SHP77 treated with DMSO at 0.1 percent for 48 hours (cell line): ENCODE data around the gene HEXIM1.

ENCODE experiments used
- DNase-seq: peaks from one replicate; lab custom pipeline; 2025; lab: John Stamatoyannopoulos, UW

Gene HEXIM1

DNA sequence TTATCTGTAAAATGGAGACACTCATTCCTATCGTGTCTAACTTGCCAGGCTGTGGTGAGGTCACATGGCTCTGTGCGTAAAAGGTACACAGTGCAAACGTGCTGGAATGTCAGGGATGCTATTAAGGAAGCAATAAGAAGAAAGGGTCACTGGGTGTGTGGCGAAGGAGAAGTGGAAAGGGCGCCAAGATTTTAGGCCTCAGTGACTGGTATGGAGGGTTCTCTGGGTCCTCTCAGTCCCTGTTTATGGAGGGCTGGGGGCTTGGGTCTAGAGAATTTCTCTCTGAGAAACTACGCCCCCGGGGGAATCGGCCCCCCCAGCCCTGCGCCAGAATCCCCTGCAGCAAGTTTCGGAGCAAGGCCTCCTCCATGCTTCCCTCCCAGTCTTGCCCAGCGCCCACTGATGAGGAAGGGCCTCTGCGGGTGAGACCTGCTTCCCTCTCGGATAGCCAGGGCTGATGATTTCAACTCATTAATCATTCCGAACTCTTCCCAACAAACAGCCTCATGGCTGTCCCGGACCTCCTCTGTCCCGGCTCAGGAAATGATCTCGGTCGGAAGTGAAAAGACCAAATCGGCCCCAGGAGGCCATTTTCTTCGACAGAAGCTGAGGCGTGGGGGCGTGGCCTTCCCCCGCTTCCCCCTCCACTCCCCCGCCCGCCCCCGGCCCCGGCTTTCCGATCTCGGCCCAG, 1.2 kb upstream of the HEXIM1 start:
- DNase-seq: no peak

DNA sequence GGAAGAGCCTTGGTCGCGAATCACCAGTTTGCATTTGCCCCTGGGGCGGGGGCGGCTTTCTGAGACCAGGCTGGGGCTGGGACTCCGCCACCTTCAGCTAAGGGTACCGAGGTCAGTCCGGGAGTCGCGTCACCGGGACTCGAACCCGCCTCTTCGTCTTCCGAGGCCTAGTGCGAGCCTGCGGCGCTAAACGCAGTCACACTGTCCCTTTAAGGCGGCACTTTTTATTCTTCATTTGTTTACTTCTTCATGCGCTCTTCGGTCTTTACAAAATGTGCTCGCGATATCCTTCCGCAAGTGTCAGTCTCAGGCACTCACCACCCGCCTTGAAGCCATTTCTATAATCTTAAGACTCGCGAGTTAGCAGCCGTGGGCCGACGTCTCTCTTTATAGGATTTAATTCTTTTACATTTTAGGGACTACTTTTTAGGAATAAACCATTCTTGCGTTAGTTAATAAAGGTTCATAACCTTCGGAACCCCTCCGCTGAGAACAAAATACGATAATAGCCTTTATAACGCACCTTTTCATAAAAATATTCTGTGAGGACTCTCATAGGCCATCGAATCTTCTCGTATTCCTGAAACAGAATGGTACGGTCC, 593 bp upstream of the HEXIM1 start:
- peak; percentile 81 for DNase-seq

DNA sequence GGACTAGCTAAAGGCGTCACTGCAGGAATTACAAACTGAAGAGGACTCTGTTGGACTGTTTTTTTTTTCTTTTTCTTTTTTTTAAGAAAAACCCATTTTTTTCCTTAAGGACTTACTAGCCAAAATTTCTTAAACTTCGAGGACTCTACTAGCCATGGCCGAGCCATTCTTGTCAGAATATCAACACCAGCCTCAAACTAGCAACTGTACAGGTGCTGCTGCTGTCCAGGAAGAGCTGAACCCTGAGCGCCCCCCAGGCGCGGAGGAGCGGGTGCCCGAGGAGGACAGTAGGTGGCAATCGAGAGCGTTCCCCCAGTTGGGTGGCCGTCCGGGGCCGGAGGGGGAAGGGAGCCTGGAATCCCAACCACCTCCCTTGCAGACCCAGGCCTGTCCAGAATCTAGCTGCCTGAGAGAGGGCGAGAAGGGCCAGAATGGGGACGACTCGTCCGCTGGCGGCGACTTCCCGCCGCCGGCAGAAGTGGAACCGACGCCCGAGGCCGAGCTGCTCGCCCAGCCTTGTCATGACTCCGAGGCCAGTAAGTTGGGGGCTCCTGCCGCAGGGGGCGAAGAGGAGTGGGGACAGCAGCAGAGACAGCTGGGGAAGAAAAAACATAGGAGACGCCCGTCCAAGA, 878 bp downstream of the HEXIM1 start:
- peak; percentile 44 for DNase-seq

DNA sequence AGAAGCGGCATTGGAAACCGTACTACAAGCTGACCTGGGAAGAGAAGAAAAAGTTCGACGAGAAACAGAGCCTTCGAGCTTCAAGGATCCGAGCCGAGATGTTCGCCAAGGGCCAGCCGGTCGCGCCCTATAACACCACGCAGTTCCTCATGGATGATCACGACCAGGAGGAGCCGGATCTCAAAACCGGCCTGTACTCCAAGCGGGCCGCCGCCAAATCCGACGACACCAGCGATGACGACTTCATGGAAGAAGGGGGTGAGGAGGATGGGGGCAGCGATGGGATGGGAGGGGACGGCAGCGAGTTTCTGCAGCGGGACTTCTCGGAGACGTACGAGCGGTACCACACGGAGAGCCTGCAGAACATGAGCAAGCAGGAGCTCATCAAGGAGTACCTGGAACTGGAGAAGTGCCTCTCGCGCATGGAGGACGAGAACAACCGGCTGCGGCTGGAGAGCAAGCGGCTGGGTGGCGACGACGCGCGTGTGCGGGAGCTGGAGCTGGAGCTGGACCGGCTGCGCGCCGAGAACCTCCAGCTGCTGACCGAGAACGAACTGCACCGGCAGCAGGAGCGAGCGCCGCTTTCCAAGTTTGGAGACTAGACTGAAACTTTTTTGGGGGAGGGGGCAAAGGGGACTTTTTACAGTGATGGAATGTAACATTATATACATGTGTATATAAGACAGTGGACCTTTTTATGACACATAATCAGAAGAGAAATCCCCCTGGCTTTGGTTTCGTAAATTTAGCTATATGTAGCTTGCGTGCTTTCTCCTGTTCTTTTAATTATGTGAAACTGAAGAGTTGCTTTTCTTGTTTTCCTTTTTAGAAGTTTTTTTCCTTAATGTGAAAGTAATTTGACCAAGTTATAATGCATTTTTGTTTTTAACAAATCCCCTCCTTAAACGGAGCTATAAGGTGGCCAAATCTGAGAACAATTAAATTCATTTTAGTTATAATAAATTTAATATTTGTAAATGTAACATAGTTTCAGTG, 1.7 kb downstream of the HEXIM1 start:
- no peak for DNase-seq

DNA sequence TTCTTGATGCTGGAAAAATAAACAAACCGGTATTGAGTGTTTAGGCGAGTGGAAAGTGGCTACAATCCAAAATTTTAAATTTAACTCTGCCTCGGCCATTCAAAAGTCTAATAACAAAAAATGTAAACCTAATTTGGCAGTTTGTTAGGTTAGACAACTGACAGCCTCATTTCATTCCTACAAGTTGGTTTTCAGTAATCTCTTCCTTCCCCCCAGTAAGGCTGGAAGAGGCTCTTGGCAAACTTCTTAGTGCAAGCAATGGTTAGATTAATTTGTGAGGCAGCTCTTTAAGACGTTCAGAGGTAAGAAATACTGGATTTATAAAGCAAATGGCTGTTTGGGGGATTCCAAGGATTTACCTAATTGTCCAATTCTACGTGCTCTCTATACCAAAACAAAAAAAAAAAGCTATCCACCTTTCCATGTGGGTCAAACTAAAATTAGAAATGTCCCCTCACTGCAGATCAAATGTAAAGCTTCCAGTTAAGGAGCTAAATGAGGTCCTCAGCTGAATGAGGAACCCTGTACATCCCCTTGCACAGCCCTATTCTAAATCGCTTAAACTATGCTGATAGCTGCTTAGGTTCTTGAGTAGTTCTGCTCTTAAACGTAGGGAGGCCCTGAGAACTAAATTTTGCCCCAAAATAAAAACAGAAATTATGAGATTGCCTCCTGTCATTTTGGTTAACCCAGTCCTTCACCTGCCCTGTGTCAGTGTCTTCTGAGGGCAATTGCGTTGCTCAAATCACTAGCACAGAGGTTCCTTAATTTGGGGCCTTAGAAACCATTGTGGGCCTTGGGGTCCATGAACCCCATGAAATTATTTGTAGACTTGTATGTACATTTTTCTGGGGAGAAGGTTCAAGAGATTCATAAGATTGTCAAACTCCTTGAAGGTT, 2.9 kb downstream of the HEXIM1 start:
- no peak for DNase-seq

DNA sequence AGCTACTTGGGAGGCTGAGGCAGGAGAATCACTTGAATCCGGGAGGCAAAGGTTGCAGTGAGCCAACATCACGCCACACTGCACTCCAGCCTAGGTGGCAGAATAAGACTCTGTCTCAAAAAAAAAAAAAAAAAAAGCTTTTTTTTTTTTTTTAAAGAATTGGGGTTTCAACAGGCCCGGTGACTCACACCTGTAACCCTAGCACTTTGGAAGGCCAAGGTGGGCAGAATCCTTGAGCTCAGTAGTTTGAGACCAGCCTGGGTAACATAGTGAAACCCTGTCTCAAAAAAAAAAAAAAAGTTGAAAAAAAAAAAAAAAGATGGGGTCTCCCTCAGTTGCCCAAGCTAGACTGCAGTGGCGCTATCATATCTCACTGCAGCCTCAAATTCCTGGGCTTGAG, 6.8 kb downstream of the HEXIM1 start:
- DNase-seq: no peak

DNA sequence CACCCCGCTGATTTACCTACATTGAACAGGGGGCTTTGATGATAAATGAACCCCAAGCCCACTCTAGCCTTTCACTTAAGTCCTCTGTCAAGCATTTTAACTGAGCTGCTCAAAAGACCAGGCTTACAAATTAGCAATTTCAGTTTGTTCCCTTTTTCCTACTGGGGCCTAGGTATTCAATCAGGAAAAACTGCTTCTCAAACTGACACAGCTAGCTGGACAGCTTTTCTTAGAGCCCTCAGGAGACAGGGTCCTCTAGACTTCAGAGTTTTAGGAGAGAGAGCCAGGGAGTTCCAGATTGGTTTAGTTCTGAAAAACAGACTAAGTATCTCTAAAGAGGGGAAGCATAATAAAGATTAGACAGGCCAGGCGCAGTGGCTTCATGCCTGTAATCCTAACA, 7.2 kb downstream of the HEXIM1 start:
- DNase-seq: no peak

DNA sequence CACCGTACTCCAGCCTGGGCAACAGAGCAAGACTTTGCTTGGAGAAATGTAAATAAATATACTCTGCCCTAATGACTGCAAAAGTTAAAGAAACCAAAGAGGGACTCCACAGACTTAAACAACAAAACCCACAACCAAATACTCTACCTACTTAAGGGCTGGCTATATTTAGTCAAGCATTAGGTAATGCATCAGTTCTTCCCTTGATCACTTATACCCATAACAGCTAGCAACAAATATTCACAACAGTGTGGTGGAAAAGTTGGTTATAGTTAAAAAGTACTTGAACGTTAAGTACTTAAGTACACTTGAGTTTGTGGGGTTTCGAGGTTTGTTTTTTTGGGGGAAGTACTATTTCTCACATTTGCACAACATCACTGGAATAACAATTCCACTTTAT, 8.0 kb downstream of the HEXIM1 start:
- no peak for DNase-seq

DNA sequence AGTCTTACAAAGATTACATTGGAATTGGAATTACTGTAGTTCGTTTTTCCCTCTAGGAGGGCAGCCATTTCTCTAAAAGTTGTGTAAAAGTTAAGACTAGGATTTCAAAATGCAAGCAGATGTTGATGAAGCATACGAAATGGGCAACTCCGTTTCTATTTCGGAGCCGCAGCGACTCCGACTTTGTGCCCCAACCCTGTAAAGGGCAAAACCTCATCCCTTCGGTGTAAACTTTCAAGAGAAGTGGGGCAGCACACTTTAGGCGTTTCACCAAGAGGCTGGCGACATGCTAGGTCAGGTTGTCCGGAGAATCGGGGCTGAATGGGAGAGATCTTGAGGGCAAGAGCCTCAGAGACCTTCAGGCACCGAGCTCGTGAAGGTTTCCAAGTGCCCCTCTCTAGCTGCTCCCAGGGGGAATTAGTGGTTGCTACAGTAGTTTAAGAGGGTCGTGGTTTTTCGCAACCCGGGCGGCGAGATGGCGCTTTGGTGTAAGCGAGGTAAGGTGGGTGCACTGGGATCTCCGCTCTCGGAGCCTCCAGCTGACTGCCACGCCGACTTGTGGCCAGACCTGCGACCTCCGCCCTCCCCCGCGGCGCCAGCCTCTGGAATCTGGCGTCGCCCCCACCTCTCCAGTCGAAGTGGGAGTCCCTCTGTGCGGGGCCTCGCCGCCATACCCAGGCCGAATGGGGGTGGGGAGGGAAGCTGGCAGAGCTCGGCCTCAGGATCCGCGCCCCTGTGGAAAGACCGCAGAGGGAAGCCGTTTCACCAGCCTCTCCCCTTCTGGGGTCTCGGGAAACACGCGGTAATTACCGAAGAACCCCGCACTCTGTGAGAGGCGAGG, 12.4 kb downstream of the HEXIM1 start:
- DNase-seq: no peak

DNA sequence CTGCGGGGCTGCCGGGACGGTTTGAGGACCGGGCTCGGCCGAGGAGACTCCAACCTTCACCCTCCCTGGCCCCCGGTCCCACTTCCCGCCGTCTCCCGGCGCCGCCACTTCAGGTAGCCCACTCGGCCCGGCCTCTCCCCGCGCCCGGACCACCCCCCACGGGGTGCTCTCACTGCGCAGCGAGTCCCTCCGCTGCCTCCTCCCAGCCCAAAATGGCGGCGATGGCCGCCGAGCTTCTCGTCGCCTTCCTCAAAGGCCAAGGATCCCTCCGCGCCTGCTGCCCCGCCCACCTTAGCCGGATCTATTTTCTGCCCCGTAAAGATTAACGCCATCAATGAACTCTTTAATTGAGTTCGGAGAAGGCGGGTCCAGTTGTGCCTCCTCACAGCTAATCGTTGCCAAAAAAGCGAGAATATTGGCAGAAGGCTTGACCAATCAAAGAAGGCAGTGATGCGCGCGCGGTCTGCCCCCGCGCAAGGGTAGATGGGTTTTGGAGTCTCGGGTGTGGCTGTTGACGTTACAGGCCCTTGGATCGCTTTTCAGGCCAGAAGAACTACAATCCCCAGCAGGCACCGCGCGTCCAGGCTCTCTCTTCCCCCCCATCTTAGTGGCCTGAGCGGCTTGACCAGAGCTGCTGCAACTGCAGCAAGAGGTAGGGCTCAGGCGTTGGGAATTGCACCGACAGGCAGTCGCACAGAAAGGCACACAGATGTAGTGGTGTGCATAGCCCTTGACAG, 13.2 kb downstream of the HEXIM1 start, which contains the start of gene HEXIM2:
Gene HEXIM2, plus strand, starts transcription at position 588 of the 737 bp plus-strand sequence. CDS start 919 bp downstream, outside the sequence.
- peak; percentile 99 for DNase-seq

DNA sequence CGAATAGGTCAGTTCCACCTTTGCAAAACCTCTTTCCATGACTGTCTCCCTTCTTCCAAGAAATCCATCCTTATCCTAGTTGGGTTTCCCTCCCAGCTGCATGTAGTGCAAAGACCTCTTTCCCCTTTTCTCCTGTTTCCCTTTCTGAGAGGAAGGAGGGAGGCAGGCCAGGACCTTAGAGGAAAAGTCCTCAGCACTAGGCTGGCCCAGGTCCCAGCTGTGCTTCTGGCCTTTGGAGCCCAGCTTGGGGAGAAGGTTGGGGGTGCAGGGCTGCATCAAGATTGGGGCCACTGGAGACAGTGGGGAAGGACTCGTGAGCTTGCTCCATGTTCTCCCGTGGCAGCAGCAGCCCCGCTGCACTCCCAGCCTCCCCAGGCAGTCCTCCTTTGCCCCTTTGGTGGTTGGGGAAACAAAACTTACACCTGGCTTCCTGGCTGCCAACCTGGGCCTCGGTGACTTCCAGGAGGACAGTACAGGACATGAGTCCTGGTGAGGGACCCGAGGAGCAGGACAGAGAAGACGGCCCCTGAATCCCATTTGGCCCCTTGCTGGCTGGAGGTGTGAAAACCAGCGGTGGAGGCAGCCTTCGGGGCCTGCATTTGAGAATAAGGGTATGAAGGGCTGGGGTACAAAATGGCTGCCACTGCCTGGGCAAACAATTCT, 13.9 kb downstream of the HEXIM1 start:
- DNase-seq: no peak

DNA sequence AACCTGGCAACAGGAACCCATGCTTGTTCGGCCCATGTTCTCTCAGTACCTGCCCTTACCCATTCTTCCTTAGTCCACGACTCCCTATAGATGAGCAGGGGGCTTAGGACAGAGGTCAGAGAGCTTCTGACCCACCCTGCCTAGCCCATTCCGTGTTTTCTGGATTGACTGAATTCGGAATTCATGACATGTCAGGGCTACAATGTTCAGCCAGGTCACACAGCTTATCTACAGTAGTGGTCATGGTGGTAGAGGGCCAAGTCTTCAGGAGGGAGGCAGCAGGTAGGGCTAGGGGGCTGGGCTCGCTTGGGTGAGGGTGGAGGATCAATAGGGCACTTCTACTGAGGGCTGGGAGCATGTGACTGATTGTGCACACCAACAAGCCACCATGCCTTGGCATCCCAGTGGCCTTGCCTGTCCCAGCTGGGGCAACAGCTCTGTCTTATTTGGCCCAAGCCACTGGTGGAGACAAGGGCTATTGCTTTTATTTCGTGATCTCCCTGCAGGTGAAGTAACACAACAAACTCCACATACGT, 16.5 kb downstream of the HEXIM1 start:
- no peak for DNase-seq

DNA sequence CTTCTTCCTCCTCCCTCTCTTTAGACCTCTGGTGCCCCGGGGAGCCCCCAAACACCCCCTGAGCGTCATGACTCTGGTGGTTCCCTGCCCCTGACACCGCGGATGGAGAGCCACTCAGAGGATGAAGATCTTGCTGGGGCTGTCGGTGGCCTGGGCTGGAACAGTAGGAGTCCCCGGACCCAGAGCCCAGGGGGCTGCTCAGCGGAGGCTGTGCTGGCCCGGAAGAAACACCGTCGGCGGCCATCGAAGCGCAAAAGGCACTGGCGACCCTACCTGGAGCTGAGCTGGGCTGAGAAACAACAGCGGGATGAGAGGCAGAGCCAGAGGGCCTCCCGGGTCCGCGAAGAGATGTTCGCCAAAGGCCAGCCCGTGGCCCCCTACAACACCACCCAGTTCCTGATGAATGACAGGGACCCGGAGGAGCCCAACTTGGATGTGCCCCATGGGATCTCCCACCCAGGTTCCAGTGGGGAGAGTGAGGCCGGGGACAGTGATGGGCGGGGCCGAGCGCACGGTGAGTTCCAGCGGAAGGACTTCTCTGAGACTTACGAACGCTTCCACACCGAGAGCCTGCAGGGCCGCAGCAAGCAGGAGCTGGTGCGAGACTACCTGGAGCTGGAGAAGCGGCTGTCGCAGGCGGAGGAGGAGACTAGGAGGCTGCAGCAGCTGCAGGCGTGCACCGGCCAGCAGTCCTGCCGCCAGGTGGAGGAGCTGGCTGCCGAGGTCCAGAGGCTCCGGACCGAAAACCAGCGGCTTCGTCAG, 20.9 kb downstream of the HEXIM1 start:
- no peak for DNase-seq

DNA sequence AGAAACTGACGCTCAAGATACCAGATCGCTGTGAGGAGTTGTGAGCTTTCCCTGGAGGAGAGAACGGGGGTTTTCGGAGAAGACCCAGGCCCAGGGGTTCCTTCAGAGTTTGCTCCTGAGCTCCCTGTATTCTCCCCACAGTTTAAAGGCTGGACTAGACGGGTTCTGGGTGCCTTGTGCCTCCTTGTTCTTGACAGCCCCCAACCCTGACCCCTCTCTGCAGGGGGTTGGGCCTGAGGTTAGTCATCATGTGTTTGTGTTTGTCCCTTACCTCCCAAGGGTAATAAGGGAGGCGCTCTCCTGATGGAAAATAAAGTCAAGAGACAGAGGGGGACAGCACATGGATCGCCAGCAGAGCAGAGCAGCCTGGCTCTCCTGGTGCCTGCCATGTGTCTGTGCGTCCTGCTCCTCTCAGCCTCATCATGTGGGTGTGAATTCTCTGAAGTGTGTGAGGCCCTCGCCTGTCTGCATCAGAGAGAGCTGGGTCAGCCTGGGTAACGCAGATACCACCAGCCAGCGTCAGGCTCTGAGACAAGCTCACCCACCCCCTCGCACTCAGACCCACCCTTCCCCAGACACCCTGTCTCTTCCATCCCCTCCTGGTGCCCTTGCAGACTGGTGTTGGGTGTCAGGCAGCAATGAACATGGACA, 22.1 kb downstream of the HEXIM1 start:
- no peak for DNase-seq

DNA sequence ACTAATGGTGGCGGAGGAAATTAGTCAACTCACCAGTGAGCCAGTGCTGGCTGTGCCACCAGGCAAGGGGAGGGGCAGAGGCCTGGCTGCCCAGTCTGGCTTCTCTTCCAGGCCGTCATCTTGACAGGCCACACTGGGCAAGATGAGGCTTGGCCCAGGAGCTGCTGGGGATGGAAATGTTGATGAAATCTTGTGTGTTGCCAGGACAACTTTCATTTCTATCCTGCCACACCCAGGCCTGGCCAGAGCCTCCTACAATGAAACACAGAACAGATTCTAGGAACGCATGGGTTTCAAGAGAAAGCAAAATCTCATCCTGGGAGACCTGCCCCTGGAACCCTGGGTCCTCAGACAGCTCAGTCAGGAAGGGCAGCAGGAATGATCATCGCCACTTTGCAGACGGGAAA, 22.7 kb downstream of the HEXIM1 start:
- no peak for DNase-seq

DNA sequence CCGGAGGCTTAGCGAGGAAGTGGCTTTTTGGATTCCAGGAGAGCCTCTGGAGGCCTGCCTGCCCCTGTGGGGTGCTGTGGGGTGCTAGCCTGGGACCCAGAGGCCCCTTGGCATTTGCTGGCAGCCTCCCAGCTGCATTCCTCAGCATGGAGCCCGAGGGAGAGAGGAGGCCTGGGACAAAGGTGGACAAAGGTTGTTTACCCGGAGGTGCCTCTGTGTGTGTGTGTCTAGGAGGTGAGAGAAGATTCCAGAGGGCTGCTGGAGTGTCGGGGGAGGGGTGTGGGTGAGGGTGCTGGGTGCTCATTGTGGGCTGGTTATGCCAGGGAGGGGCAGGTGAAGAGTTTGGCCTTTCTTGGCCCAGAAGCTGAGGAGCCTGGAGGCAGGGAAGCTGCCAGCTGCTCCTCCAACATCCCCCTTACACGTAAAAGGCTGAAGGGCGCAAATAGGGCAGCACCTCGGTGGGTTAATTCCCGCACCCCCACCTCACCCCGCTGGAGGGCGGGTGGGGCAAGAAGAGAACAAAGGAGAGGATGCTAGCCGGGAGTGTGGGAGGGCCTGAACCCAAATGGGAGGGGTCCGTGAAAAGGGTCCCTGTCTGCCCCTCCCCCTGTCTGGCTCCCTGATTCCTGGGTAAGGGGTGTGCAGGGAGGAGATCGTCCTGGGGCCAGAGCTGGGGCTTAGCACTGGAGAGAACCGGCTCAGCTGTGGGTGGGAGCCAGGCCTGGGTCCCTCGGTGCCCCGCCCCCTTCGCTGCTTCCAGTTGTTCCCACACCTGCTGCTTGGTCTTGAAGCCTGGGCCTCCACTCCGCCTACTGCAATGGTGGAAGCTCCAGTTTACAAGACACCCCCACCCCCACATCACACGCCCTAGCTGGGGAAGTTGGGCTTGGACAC, 23.3 kb downstream of the HEXIM1 start:
- DNase-seq: peak; percentile 53

DNA sequence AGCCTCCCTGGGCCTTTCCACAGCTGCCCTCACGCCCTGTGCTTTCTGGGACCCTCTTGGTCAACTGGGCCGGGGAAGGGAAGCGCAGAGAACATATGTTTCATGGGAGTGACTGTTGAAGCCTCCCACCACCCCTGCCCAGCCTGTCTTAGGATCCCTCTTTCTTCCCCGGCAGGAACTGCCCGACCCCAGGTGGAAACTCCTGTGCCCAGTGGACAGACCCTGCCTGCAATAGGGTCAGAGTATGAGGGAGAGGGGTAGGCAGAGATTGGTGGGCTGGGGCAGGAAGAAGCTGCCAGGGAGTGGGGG, 23.9 kb downstream of the HEXIM1 start:
- no peak for DNase-seq
